AG09309 (cell line): ENCODE measurements around the gene EXOC3.
A peak's percentile ranks its signal among the peaks of the same experiment; 100 is the strongest.

Experiments used
- DNase-seq: peaks from one replicate; pipeline ENCODE4 v3.0.0-alpha.2; 2010; ENCODE audit warnings: low read depth
- H3K4me3 ChIP-seq: 2 replicates; pipeline ENCODE4 v1.5.1; 2011; ENCODE audit warnings: mild to moderate bottlenecking, low read depth, low read length, moderate library complexity; ENCODE audit not compliant: control insufficient read depth
- TF ChIP-seq, protein P1 (sequence below): IDR thresholded peaks from 2 replicates; pipeline ENCODE4 v1.5.1; 2011; ENCODE audit warnings: mild to moderate bottlenecking, low read depth, low read length, inconsistent platforms; ENCODE audit not compliant: insufficient read depth, control insufficient read depth; ENCODE audit errors: missing control alignments

The EXOC3 gene

DNA sequence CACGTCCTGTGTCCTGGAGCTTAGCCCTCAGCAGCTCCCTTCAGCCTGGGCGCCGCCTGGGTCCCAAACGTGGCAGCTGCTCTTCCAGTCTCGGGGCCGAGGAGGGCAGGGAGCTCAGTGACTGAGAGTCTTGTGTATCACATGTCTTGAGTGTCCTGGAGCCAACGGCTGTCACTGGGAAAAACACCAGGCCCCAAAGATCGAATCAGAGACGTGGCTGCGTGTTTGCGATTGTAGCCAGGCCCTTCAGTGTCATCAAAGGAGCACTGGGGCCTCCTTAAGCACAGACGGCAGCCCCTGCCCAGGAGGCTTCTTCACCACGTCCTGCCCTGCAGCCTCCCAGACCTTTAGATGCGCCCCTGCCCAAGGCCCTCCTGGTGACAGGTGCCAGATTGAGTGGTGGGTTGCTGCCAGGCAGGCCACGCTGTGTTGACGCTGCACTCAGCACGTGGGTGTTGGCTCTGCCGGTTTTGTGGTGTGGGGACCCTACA, 5.7 kb upstream of the EXOC3 start:
- DNase-seq: no peak
- TF ChIP-seq, protein P1, sequence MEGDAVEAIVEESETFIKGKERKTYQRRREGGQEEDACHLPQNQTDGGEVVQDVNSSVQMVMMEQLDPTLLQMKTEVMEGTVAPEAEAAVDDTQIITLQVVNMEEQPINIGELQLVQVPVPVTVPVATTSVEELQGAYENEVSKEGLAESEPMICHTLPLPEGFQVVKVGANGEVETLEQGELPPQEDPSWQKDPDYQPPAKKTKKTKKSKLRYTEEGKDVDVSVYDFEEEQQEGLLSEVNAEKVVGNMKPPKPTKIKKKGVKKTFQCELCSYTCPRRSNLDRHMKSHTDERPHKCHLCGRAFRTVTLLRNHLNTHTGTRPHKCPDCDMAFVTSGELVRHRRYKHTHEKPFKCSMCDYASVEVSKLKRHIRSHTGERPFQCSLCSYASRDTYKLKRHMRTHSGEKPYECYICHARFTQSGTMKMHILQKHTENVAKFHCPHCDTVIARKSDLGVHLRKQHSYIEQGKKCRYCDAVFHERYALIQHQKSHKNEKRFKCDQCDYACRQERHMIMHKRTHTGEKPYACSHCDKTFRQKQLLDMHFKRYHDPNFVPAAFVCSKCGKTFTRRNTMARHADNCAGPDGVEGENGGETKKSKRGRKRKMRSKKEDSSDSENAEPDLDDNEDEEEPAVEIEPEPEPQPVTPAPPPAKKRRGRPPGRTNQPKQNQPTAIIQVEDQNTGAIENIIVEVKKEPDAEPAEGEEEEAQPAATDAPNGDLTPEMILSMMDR: no peak
- H3K4me3 ChIP-seq: no peak overlapping the region

DNA sequence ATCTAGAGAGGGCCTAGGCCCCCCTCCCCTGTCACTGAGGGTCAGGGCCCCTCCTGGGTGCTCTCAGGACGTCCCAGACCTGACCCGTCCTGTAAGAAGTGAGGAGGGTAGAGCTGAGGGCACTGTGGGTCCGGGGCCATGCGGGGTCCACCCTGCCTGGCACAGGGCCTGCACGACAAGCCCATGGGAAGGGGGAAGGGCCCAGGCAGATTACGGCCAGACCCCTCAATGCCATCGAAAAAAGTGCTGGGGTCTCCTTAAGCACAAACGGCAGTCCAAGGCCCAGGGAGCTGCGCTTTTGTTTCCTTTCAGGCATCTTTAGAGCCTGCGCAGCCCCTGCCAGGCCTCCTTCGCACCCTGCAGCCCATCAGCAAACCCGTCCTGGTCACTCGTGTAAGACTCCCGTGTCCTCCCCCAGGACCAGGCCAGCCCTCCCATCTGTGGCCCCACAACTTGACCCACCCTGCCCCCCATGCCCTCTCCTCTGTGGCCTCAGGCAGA, 4.4 kb upstream of the EXOC3 start:
- DNase-seq: no peak
- no peak overlapping the region for H3K4me3 ChIP-seq
- TF ChIP-seq, protein P1: no peak

GRCh38 chr5:439181-439580, 3.8 kb upstream of the EXOC3 start:
- no peak overlapping the region for H3K4me3 ChIP-seq
- TF ChIP-seq, protein P1: no peak
- DNase-seq: no peak

DNA sequence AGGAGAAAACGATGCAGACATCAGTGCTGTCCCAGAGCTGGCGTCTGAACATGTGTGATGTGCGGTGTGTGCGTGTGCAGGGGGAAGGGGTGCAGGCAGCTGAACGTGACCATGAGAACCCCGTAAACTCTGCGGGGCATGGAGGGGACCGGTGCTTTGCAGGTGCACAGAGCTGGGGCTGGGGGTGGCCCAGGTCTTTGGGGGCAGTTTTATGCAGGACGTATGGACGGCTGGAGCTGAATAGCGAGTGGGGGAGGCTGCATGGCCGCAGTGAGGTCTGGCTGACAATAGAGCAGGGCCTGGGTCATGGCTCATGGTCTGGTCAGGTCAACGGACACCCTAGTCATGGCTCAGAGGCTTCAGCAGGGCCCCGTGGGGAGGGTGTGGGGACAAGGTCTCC, 3.3 kb upstream of the EXOC3 start:
- H3K4me3 ChIP-seq: no peak overlapping the region
- DNase-seq: no peak
- TF ChIP-seq, protein P1: no peak

- no peak overlapping the region for H3K4me3 ChIP-seq
- no peak for DNase-seq
- TF ChIP-seq, protein P1: no peak
Measured at GRCh38 chr5:440401-441201, 2.4 kb upstream of the EXOC3 start.

GRCh38 chr5:441996-442334, 1.0 kb upstream of the EXOC3 start:
- H3K4me3 ChIP-seq: peak overlapping the region; percentile 72
- TF ChIP-seq, protein P1: no peak
- DNase-seq: no peak
